Liver (tissue), 9 donors: Measurements from ENCODE around the gene GABRR3. TPM values are rescaled to one million over a fixed set of nuclear protein-coding genes. Genes with fewer than 3 reads are reported as not detected.

Experiments
- DNase-seq: peaks from one replicate; pipeline ENCODE4 v3.0.0-alpha.2; 2017; ENCODE audit warnings: low spot score
- H3K27ac ChIP-seq, 2 donors: one replicate each; pipeline ENCODE4 v1.7.0; 2013; ENCODE audit warnings: inconsistent platforms in 2 of 2, low read length in 2 of 2, control low read depth in 1 of 2, low read depth in 1 of 2, mild to moderate bottlenecking in 1 of 2
- H3K27me3 ChIP-seq, 4 donors: one replicate each; pipeline versions ENCODE4 v1.6.1 to v1.7.0; 2013; ENCODE audit warnings: low read length in 3 of 4, inconsistent platforms in 1 of 4, mild to moderate bottlenecking in 1 of 4, moderate library complexity in 1 of 4; ENCODE audit not compliant: control insufficient read depth in 4 of 4, insufficient read depth in 4 of 4
- H3K36me3 ChIP-seq, 4 donors: one replicate each; pipeline versions ENCODE4 v1.6.1 to v1.7.0; 2013; ENCODE audit warnings: low read length in 3 of 4, mild to moderate bottlenecking in 3 of 4, low read depth in 1 of 4, moderate library complexity in 1 of 4; ENCODE audit not compliant: control insufficient read depth in 4 of 4, insufficient read depth in 3 of 4
- H3K4me1 ChIP-seq, 4 donors: one replicate each; pipeline versions ENCODE4 v1.6.1 to v1.7.0; 2013; ENCODE audit warnings: low read length in 3 of 4, mild to moderate bottlenecking in 3 of 4, moderate library complexity in 1 of 4; ENCODE audit not compliant: control insufficient read depth in 4 of 4, insufficient read depth in 4 of 4
- H3K4me3 ChIP-seq, 3 donors: one replicate each; pipeline versions ENCODE4 v1.6.1 to v1.7.0; 2013; ENCODE audit warnings: low read length in 3 of 3, control low read depth in 1 of 3, low read depth in 1 of 3, mild to moderate bottlenecking in 1 of 3
- H3K9ac ChIP-seq, 2 donors: one replicate each; pipeline ENCODE4 v1.7.0; 2013; ENCODE audit warnings: low read length in 2 of 2, mild to moderate bottlenecking in 2 of 2, moderate library complexity in 2 of 2, control low read depth in 1 of 2, low read depth in 1 of 2
- H3K9me3 ChIP-seq, 4 donors: one replicate each; pipeline versions ENCODE4 v1.6.1 to v1.7.0; 2013; ENCODE audit warnings: low read length in 3 of 4; ENCODE audit not compliant: control insufficient read depth in 4 of 4
- EGR1 ChIP-seq, 2 donors: IDR thresholded peaks; 2 replicates each; pipeline ENCODE4 v1.6.1; 2016 to 2018; ENCODE audit warnings: antibody characterized with exemption in 2 of 2, low read depth in 2 of 2
- FOXA1 ChIP-seq: IDR thresholded peaks from 2 replicates; pipeline ENCODE4 v1.6.1; 2016; ENCODE audit warnings: antibody characterized with exemption
- FOXA2 ChIP-seq: IDR thresholded peaks from 2 replicates; pipeline ENCODE4 v1.6.1; 2016; ENCODE audit warnings: antibody characterized with exemption
- GABPA ChIP-seq, 2 donors: IDR thresholded peaks in 1 of 2; conservative IDR thresholded peaks in 1 of 2; 2 replicates each; pipeline ENCODE4 v1.6.1; 2016; ENCODE audit warnings: antibody characterized with exemption in 2 of 2, mild to moderate bottlenecking in 1 of 2, moderate library complexity in 1 of 2
- HNF4A ChIP-seq, 2 donors: conservative IDR thresholded peaks; 2 replicates each; pipeline ENCODE4 v1.6.1; 2016; ENCODE audit warnings: antibody characterized with exemption in 2 of 2, mild to moderate bottlenecking in 2 of 2
- HNF4G ChIP-seq: IDR thresholded peaks from 2 replicates; pipeline ENCODE4 v1.6.1; 2016; ENCODE audit warnings: antibody characterized with exemption
- JUND ChIP-seq, 2 donors: IDR thresholded peaks; 2 replicates each; pipeline ENCODE4 v1.6.1; 2016; ENCODE audit warnings: antibody characterized with exemption in 2 of 2
- NR2F2 ChIP-seq: IDR thresholded peaks from 2 replicates; pipeline ENCODE4 v1.6.1; 2016; ENCODE audit warnings: antibody characterized with exemption
- RAD21 ChIP-seq, 2 donors: IDR thresholded peaks; 2 replicates each; pipeline ENCODE4 v1.6.1; 2016; ENCODE audit warnings: antibody characterized with exemption in 2 of 2, mild to moderate bottlenecking in 2 of 2
- RXRA ChIP-seq, 2 donors: IDR thresholded peaks; 2 replicates each; pipeline ENCODE4 v1.6.1; 2017 to 2018; ENCODE audit warnings: antibody characterized with exemption in 2 of 2, mild to moderate bottlenecking in 1 of 2
- SP1 ChIP-seq: IDR thresholded peaks from 2 replicates; pipeline ENCODE4 v1.6.1; 2018; ENCODE audit warnings: antibody characterized with exemption, mild to moderate bottlenecking
- TAF1 ChIP-seq: conservative IDR thresholded peaks from 2 replicates; pipeline ENCODE4 v1.6.1; 2016; ENCODE audit warnings: antibody characterized with exemption, mild to moderate bottlenecking
- YY1 ChIP-seq: IDR thresholded peaks from 2 replicates; pipeline ENCODE4 v1.6.1; 2016; ENCODE audit warnings: antibody characterized with exemption, mild to moderate bottlenecking
- WGBS: extraction: QIAGEN DNeasy Blood & Tissue Kit; methylation state at CpG from one replicate; pipeline ENCODE4 v1.1.7; 2013; 5-methylcytosine and 5-hydroxymethylcytosine counted together
- polyA plus RNA-seq, 2 donors: library from polyadenylated mRNA; stranded (reverse) in 1 of 2; unstranded in 1 of 2; fragments of 200-250 nt in 1 of 2; fragments of >200 nt in 1 of 2; fragmentation: Nextera tagmentation in 1 of 2; extraction: Ambion mirVana in 1 of 2; gene quantifications; one replicate each; pipeline versions ENCODE4 v1.2.1 to v1.2.3, GENCODE V29; 2013 to 2015
- total RNA-seq, 2 donors: library from RNA; depleted of rRNA; stranded (reverse); fragments of >200 nt; gene quantifications; one replicate each; pipeline ENCODE4 v1.2.3, GENCODE V29; 2014
- TF ChIP-seq, protein P1 (sequence below): IDR thresholded peaks from 2 replicates; pipeline ENCODE4 v1.6.1; 2016; ENCODE audit warnings: antibody characterized with exemption
- TF ChIP-seq, protein P2 (sequence below): fragments of 150-350 bp; IDR thresholded peaks from 2 replicates; pipeline ENCODE4 v1.5.1; 2017; ENCODE audit warnings: improper control_type of control experiment, low read depth, low read length; ENCODE audit not compliant: missing input control
- TF ChIP-seq, protein P3 (sequence below): IDR thresholded peaks from 2 replicates; pipeline ENCODE4 v1.6.1; 2016; ENCODE audit warnings: antibody characterized with exemption
- TF ChIP-seq, protein P4 (sequence below): IDR thresholded peaks from 2 replicates; pipeline ENCODE4 v1.6.1; 2016; ENCODE audit warnings: antibody characterized with exemption
- TF ChIP-seq, protein P5 (sequence below): IDR thresholded peaks from 2 replicates; pipeline ENCODE4 v1.6.1; 2016; ENCODE audit warnings: antibody characterized with exemption, mild to moderate bottlenecking
- donor health status: healthy.
- donor health status: healthy.
- donor health status: healthy.
- donor health status: healthy.
- donor health status: healthy.

Gene GABRR3
- total and polyA plus RNA-seq, 4 donors, result not detected

DNA sequence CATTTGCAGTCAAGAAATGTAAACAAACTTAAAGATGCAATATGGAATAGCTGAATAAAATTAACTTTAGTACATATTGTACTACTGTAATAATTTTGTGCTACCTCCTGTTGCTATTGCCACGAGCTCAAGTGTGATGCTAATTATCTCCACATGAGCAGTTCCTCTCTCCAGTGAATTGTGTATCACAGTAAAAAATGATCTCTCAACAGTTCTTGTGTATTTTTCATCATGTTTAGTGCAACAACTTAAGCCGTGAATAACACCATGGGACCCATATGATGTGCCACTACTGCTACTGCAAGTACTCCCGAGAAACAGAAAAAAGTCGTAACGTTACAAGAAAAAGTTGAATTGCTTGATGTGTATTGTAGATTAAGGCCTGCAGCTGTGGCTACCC, 75.2 kb downstream of the GABRR3 start:
- no peak for DNase-seq
- H3K27ac ChIP-seq, result no peak overlapping the region
- peaks cover 4 to 23% (median 10%) of the 10 kb centered on the region in 4 donors for H3K36me3 ChIP-seq
- H3K4me3 ChIP-seq, result no peak overlapping the region
- H3K9ac ChIP-seq, result no peak overlapping the region
- TF ChIP-seq, protein P1, sequence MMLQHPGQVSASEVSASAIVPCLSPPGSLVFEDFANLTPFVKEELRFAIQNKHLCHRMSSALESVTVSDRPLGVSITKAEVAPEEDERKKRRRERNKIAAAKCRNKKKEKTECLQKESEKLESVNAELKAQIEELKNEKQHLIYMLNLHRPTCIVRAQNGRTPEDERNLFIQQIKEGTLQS, result no peak
- TF ChIP-seq FOXA1 (no peak), EGR1 (IDR thresholded peaks at IDR 0.05; ENCODE audit: low read depth in 2 of 2) (no peak), YY1 (no peak), NR2F2 (no peak), FOXA2 (no peak), GABPA (IDR thresholded peaks at IDR 0.05 in 1 of 2, conservative IDR thresholded peaks at IDR 0.05 in 1 of 2) (no peak), RAD21 (IDR thresholded peaks at IDR 0.05) (no peak), HNF4A (conservative IDR thresholded peaks at IDR 0.05) (no peak), JUND (IDR thresholded peaks at IDR 0.05) (no peak), RXRA (IDR thresholded peaks at IDR 0.05) (no peak), TAF1 (no peak), HNF4G (no peak), SP1 (no peak)
- TF ChIP-seq, protein P2, sequence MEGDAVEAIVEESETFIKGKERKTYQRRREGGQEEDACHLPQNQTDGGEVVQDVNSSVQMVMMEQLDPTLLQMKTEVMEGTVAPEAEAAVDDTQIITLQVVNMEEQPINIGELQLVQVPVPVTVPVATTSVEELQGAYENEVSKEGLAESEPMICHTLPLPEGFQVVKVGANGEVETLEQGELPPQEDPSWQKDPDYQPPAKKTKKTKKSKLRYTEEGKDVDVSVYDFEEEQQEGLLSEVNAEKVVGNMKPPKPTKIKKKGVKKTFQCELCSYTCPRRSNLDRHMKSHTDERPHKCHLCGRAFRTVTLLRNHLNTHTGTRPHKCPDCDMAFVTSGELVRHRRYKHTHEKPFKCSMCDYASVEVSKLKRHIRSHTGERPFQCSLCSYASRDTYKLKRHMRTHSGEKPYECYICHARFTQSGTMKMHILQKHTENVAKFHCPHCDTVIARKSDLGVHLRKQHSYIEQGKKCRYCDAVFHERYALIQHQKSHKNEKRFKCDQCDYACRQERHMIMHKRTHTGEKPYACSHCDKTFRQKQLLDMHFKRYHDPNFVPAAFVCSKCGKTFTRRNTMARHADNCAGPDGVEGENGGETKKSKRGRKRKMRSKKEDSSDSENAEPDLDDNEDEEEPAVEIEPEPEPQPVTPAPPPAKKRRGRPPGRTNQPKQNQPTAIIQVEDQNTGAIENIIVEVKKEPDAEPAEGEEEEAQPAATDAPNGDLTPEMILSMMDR, result no peak
- TF ChIP-seq, protein P3, sequence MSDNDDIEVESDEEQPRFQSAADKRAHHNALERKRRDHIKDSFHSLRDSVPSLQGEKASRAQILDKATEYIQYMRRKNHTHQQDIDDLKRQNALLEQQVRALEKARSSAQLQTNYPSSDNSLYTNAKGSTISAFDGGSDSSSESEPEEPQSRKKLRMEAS, result no peak
- TF ChIP-seq, protein P4, sequence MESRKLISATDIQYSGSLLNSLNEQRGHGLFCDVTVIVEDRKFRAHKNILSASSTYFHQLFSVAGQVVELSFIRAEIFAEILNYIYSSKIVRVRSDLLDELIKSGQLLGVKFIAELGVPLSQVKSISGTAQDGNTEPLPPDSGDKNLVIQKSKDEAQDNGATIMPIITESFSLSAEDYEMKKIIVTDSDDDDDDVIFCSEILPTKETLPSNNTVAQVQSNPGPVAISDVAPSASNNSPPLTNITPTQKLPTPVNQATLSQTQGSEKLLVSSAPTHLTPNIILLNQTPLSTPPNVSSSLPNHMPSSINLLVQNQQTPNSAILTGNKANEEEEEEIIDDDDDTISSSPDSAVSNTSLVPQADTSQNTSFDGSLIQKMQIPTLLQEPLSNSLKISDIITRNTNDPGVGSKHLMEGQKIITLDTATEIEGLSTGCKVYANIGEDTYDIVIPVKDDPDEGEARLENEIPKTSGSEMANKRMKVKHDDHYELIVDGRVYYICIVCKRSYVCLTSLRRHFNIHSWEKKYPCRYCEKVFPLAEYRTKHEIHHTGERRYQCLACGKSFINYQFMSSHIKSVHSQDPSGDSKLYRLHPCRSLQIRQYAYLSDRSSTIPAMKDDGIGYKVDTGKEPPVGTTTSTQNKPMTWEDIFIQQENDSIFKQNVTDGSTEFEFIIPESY, result no peak
- TF ChIP-seq, protein P5, sequence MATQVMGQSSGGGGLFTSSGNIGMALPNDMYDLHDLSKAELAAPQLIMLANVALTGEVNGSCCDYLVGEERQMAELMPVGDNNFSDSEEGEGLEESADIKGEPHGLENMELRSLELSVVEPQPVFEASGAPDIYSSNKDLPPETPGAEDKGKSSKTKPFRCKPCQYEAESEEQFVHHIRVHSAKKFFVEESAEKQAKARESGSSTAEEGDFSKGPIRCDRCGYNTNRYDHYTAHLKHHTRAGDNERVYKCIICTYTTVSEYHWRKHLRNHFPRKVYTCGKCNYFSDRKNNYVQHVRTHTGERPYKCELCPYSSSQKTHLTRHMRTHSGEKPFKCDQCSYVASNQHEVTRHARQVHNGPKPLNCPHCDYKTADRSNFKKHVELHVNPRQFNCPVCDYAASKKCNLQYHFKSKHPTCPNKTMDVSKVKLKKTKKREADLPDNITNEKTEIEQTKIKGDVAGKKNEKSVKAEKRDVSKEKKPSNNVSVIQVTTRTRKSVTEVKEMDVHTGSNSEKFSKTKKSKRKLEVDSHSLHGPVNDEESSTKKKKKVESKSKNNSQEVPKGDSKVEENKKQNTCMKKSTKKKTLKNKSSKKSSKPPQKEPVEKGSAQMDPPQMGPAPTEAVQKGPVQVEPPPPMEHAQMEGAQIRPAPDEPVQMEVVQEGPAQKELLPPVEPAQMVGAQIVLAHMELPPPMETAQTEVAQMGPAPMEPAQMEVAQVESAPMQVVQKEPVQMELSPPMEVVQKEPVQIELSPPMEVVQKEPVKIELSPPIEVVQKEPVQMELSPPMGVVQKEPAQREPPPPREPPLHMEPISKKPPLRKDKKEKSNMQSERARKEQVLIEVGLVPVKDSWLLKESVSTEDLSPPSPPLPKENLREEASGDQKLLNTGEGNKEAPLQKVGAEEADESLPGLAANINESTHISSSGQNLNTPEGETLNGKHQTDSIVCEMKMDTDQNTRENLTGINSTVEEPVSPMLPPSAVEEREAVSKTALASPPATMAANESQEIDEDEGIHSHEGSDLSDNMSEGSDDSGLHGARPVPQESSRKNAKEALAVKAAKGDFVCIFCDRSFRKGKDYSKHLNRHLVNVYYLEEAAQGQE, result no peak
- peaks cover 0 to 9% (median 3%) of the 10 kb centered on the region in 4 donors for H3K4me1 ChIP-seq
- H3K27me3 ChIP-seq, result no peaks in the 10 kb centered on the region
- 95% methylated on average over 5 of the region's 5 CpGs for WGBS
- H3K9me3 ChIP-seq, result no peaks in the 10 kb centered on the region
